ENCODE data around the gene TMEM39B. TPM values are rescaled to one million over a fixed set of nuclear protein-coding genes. Genes with fewer than 3 reads are reported as not detected.

Gene TMEM39B
- total RNA-seq, 4 donors from 2014 or later: 3.7 to 13.2 (median 7.3) TPM

GRCh38 chr1:32151319-32151787 lies 78.6 kb downstream of the TMEM39B start:
- H3K4me3 ChIP-seq: no peak overlapping the region
- no peak for DNase-seq (ENCODE audit: low spot score in 2 of 2)
- 25 to 27% methylated on average over 5 of the region's 5 CpGs for WGBS, 2 donors
- H3K27me3 ChIP-seq: no peaks in the 10 kb centered on the region
- no peak overlapping the region for H3K27ac ChIP-seq
- H3K4me1 ChIP-seq: peaks cover 0 to 20% (median 0%) of the 10 kb centered on the region in 4 donors
- TF ChIP-seq CTCF (IDR thresholded peaks at IDR 0.05) (no peak), EP300 (IDR thresholded peaks at IDR 0.05) (no peak), POLR2A (IDR thresholded peaks at IDR 0.05) (no peak)
- H3K36me3 ChIP-seq: peaks cover 0 to 38% (median 4%) of the 10 kb centered on the region in 3 donors
- H3K9me3 ChIP-seq: peaks cover 0 to 25% (median 3%) of the 10 kb centered on the region in 4 donors

Small RNA genes within 50 kb of the gene (small RNA-seq; reads per million reads assigned to genes)
- gene MIR5585 (not detected), gene RF00017 (not detected)

Other genes with a start within 250 kb of the TMEM39B start
- gene PTP4A2, start 134.6 kb upstream of the TMEM39B start, total RNA-seq: 100 to 1,000 TPM; 127 to 184 (median 159) TPM
- 10 to 100 TPM; 61.5 to 92.6 (median 78.6) TPM for gene KHDRBS1, start 59.1 kb upstream of the TMEM39B start, total RNA-seq
- gene KPNA6, start 35.1 kb downstream of the TMEM39B start, total RNA-seq: 10 to 100 TPM; 30.3 to 39.3 (median 33.5) TPM
- gene TXLNA, start 106.7 kb downstream of the TMEM39B start, total RNA-seq: 10 to 100 TPM; 41.4 to 52.0 (median 49.5) TPM
- 10 to 100 TPM in 1 of 4 donors, 1 to 10 TPM in 3; 2.7 to 12.0 (median 6.2) TPM for gene CCDC28B, start 127.7 kb downstream of the TMEM39B start, total RNA-seq
- 1 to 10 TPM; 2.4 to 4.7 (median 3.7) TPM for gene IQCC, start 132.7 kb downstream of the TMEM39B start, total RNA-seq
- gene DCDC2B, start 136.2 kb downstream of the TMEM39B start, total RNA-seq: not detected
- 10 to 100 TPM; 22.5 to 29.0 (median 26.3) TPM for gene TMEM234, start 149.4 kb downstream of the TMEM39B start, total RNA-seq
- 100 to 1,000 TPM; 121 to 172 (median 152) TPM for gene EIF3I, start 149.5 kb downstream of the TMEM39B start, total RNA-seq
- gene FAM167B, start 174.3 kb downstream of the TMEM39B start, total RNA-seq: 1 to 10 TPM; 1.4 to 5.4 (median 3.5) TPM
- 1 to 10 TPM; 1.1 to 6.9 (median 2.0) TPM for gene LCK, start 178.3 kb downstream of the TMEM39B start, total RNA-seq
- gene HDAC1, start 219.1 kb downstream of the TMEM39B start, total RNA-seq: 10 to 100 TPM; 40.4 to 51.6 (median 47.1) TPM